GM19455 (cell line): ENCODE measurements around the gene AKTIP.

Source experiments
- ATAC-seq: cut with Tn5 transposase; IDR thresholded peaks from one replicate; pipeline ENCODE4 v1.9.1; 2021; ENCODE audit not compliant: unreplicated experiment

Gene AKTIP

GRCh38 chr16:53482123-53482522 is 20.9 kb downstream of the AKTIP start:
- no peak for ATAC-seq

GRCh38 chr16:53480394-53480793 is 22.6 kb downstream of the AKTIP start:
- ATAC-seq = no peak

GRCh38 chr16:53478965-53479364 is 24.0 kb downstream of the AKTIP start:
- no peak for ATAC-seq

- no peak for ATAC-seq
These were observed 26.1 kb downstream of the AKTIP start for GRCh38 chr16:53476867-53477266.

- no peak for ATAC-seq
These were observed 37.3 kb downstream of the AKTIP start for GRCh38 chr16:53465606-53466280.

- ATAC-seq = no peak
These were observed 44.4 kb downstream of the AKTIP start for GRCh38 chr16:53458635-53459034.

GRCh38 chr16:53457670-53458069 is 45.3 kb downstream of the AKTIP start:
- peak; percentile 100 for ATAC-seq

GRCh38 chr16:53456625-53457024 is 46.4 kb downstream of the AKTIP start:
- ATAC-seq = no peak

GRCh38 chr16:53453928-53454327 is 49.1 kb downstream of the AKTIP start:
- no peak for ATAC-seq

GRCh38 chr16:53449816-53450517 is 53.0 kb downstream of the AKTIP start:
- no peak for ATAC-seq

- ATAC-seq = no peak
These were observed 56.9 kb downstream of the AKTIP start for GRCh38 chr16:53446090-53446489.

GRCh38 chr16:53445534-53445933 is 57.5 kb downstream of the AKTIP start:
- ATAC-seq = no peak
